Activated naive CD8-positive, alpha-beta T cell treated with anti-CD3 and anti-CD28 coated beads, Interleukin-2, amount 50 U/mL, for 16 hours (primary cell): ENCODE measurements around the gene PSMD12.
"Not testable (repeated sequence)": the region's sequence is repeated elsewhere in the genome, so short reads cannot be mapped to it uniquely, and the experiment has no call there.

Experiments
- DNase-seq: peaks from one replicate; pipeline ENCODE4 v3.0.0-alpha.2; 2020; ENCODE audit warnings: low read depth, low spot score

Gene PSMD12

DNA sequence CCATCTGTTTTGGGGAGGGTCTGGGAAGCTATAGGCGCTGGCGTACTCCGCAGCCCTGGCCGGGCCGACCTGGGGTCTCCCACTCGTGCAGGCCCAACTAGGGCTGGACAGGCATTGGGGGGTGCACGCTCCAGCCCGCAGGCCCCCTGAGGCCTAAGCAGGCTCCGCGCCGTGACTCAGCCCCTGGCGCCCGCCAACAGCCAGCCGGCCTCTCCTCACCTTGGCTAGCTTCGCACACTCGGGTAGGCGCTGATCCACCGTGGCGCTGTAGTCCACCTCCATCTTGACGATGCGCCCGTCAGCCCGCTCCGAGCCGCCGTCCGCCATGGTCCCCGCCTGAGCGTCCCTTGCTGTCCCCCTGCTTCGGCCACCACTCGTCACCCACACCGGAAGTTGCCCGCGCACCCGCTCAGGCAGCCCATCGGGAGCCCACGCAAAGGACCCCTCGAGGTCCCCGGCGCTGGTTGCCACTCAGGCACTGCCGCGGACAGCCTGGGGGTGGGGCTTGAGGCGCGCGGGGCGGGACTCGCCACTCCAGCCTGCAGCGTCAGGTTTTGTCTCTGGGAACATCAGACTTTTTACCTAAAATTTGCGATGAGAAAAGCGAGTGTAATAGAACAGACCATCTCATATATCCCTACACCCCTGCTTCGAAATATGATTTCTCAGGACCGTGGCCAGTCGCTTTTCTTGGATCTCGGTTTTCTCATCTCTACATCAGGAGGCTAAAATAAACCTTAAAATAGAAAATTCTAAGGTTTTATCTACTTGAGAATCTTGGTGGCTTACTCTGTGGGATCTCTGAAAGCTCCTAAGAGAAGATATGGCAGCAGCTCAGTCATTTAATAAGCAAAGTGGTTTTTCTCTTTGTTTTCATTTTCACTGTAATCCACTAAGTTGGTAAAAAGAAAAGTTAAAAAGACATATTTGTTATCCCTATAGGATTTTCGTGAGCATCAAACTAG, at the start of gene PSMD12:
PSMD12 (minus strand) TSS at position 385 of the 965 bp plus-strand sequence; CDS start at position 327, 58 bp downstream.
- peak; percentile 87 for DNase-seq

DNA sequence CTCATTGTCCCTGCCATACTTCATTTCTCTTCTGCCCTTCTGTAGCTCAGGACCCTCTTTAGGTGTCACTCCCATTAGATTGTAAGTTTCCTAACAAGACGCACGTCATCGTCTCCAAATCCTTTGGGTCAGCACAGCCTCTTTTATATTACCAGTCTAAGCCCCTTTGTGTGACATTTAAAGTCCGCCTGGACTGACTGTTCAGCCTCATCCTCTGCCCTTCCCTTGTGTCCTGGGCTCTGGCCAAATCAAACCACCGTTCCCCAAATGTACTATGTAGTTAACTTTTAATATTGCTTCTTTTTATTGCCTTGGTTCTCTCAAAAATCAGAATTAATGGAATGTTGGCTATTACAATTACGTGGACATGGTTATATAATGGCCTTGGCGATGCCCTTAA, 48.9 kb upstream of the PSMD12 start:
- DNase-seq, result no peak

DNA sequence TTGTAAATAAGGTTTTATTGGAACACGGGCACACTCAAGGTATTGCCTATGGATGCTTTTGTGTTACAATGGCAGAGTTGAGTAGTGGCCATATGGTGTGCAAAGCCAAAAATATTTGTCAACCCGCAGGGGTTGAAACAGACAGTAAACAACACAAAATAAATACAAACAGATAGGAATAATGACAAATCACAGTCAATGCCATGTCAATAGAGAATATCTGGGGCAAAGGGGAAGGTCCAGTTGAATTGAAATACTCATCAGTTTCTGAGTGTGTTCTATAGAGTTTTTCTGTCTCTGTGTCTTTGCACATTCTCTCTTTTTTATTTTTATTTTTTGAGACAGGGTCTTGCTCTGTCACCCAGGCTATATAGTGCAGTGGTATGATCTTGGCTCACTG, 48.2 kb upstream of the PSMD12 start:
- DNase-seq, result no peak

DNA sequence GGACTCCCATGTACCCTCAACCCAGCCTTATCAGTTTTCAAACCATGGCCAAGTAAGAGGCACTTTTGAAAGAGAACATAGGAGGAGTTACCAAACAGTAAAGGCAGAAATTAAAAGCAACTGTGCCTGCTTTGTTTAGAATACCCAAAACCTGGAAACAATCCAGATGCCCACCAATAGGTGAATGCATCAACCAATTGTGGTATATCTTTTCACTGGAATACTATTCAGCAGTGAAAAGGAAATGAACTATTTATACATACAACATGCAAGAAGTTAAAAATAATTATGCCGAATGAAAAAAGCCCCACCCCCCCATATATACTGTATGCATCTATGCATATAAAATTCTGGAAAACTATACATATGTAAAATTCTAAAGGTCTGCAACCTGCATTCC, 47.8 kb upstream of the PSMD12 start:
- DNase-seq, result no peak

DNA sequence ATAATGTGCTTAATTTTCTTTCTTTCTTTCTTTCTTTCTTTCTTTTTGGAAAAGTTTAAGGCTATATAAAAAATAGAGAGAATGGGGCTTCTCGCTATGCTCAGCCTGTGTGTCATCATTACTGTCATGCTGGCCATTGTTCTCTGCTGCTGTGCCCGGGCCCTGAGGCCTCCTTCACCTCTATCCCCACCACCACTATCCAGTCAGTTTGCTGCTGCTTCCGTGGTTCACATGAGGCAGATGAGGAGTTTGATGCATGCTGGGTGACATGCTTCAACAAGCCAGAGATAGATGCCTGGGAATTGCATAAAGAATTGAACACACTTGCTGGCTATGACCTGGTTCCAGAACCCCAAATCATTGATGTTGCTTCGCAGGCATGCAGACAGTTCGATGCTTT, 47.0 kb upstream of the PSMD12 start:
- DNase-seq, result no peak

DNA sequence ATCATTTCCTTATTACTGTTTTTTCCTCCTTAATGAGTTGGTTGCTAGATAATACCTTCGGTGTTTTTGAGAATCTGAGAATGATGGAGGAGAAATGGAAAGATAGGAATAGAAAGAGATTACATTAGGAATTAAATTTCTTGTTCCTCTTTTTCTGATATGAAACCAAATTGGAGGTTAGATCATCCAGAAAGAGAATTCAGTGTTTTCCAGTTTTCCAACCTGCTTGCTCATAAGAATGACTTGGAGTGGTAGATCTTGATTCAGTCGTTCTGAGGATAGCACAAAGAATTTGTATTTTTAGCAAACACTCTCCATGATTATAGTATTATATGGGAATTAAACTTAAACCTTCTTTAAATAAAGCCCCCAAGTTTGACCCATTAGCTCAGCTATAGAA, 46.6 kb upstream of the PSMD12 start:
- no peak for DNase-seq

DNA sequence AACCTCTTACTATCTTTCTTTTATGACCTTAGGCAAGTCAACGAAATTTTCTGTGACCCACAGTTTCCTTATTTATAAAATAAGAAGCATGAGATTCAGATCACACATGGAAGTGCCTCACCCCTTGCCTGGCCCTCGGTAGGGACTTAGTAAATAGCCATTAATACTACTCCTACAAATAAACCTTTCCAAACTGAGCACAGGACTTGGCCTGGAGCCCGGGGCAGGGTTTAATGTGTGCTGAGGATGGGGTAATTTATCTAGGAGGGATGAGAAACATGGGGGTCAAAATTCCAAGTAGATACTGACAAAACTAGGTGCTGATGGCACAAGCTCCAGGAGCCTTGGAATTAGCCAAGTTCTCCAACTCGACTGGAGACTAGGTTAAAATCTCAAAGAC, 45.7 kb upstream of the PSMD12 start:
- DNase-seq, result no peak

DNA sequence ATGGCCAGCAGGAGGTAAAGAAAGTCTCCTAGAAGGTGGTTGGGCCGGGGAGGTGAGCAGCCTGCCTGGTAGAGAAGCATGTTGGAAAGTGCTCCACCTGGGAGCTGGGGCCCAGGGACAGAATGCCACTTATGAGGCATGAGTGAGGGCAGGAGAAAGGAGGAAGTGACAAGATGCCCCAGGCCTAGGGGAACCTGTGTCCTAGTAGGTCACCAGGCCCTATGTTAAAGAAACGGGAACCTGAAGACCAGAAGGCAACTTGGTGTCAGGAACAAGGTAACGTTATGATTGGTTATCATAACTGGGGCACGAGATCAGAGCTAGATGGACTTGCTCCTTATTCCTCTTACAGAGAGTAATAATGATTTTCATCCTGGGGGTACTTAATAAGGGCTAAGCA, 45.0 kb upstream of the PSMD12 start:
- no peak for DNase-seq

DNA sequence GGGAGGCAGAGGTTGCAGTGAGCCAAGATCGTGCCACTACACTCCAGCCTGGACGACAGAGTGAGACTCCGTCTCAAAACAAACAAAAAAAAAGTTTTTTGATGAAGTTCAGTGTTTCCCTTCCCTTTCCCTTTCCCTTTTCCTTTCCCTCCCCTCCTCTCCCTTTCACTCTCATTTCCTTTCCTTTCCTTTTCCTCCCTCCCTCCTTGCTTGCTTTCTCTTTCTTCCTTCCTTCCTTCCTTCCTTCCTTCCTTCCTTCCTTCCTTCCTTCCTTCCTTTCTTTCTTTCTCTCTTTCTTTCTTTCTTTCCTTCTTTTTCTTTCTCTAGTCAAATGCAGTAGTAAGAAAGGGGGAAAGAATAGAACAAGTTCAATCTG, 42.1 kb upstream of the PSMD12 start:
- not testable (repeated sequence) for DNase-seq

DNA sequence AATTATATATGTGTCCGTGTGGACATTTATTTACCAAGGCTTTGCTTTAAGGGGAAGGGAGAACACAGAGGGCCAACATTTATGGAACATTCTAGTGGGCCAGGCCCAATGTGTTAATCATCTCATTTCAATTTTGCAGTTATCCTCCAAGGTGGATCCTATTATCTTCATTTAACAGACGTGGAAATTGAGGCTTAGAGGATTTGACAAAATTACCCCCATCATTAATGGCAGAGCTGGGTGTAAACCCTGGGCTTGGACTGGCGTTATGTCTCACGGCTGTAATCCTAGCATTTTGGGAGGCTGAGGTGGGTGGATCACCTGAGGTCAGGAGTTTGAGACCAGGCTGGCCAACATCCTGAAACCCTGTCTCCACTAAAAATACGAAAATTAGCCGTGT, 37.1 kb upstream of the PSMD12 start:
- DNase-seq, result no peak

DNA sequence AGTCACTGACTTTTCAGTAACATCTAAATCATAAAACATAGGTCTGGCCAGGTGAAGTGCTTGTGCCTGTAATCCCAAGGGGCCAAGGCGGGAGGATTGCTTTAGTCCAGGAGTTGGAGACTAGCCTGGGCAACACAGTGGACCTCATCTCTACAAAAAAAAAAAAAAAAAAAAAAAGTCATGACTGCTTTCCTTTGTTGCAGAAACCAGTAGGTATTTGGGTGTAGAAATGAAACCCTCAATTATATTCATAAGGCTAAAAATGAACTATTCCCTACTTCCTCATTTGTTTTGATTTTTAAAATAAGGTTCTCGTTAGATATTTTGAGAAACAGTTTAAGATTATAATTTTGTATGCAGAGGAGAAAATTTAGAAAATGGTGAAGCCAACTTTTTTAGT, 36.7 kb upstream of the PSMD12 start:
- DNase-seq, result no peak

DNA sequence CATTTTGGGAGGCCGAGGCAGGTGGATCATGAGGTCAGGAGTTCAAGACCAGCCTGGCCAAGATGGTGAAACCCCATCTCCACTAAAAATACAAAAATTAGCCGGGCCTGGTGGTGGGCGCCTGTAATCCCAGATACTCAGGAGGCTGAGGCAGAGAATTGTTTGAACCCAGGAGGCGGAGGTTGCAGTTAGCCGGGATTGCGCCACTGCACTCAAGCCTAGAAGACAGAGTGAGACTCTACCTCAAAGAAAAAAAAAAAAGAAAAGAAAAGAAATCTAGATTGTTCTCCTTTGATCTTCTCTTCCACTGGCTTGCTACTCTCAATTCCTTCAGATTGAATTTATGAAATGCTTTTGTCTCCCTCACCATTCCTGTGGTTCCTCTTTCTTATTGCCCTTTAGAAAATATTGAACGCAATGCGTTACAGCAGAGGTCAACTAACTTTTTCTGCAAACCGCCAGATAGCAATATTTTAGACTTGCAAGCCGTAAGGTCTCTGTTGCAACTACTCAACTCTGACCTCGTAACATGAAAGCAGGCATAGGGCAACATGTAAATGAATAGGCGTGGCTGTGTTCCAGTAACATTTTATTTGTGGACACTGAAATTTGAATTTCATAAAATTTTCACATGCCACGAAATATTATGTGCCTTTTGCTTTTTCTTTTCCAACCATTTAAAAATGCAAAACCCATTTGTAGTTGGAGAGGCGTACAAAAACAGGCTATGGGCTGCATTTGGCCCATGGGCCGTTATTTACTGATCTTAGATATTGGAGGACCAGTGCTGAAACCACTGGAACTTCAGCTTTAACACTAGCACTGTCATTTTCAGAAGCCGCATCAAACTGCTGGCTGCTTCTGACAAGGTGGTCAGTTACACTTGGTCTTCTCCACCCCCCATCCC, 35.5 kb upstream of the PSMD12 start:
- DNase-seq, result no peak

DNA sequence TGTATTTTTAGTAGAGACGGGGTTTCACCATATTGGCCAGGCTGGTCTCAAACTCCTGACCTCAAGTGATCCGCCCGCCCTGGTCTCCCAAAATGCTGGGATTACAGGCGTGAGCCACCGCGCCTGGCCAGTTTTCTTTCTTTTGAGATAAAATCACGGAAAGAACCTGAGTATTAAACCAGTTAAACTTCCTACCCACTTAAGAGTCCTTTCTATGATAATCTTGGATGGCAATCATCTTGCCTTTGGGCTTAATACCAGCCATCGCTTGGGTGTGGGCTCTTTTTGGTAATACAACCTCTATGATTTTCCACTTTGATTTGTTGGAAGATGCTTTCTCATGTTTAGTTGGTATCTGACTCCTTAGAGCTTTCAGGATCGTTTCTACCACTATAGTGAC, 34.7 kb upstream of the PSMD12 start:
- DNase-seq, result no peak

DNA sequence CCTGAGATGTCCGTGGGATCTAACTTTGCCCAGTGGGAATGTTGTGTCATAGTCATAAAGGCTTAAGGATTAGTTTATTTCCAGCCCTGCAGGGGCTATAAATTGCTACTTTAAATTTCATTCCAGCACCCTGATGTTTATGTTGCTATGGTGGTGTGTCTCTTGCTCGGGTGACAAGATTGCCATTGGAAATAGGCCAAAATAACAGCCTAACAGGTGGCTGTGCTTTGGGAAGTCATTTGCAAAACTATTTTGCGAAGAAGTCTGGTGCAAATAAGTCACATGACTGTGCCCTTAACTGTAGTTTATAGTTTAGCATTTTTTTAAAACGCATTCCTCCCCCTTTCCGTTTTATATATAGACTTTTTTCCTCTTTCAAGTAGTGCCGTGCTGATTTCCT, 33.8 kb upstream of the PSMD12 start:
- no peak for DNase-seq

DNA sequence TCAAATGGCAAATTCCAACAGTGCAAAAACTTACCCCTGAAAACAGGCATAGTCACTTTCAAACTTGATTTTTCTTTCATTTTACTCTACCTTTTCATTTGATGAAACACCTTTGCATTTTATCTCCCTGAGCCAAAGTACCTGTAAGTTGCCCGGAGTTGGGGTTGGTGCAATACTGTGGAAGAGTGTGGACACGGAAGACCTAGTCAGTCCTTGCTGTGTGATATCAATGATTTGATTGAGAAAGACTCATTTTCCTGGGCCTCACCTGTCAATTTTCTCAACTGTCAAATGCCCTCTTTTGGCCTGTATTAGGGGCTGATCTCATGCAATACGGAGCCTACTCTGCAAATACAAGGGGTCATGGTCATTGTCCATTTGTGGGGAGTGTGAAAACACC, 33.3 kb upstream of the PSMD12 start:
- no peak for DNase-seq

DNA sequence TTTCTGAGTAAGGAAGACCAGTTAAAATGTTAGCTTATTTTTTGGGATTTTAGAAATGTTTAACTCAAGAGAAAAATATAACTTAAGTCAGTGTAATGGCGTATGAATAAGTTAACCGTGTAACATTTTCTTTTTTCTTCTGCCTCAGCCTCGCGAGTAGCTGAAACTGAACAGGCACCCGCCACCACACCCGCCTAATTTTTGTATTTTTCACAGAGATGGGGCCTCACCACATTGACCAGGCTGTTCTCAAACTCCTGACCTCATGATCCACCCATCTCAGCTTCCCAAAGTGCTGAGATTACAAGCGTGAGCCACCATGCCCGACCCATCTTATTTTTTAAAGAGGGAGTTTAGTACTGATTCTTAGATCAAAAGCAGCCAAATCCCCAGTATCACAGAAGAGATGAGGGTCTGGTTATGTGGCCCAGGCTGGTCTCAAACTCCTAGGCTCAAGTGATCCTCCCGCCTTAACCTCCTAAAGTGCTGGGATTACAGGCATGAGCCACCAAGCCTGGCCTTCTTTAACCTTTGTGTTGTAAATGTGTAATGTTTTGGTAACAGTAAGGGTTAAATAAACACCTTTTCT, 27.5 kb upstream of the PSMD12 start:
- DNase-seq, result no peak

DNA sequence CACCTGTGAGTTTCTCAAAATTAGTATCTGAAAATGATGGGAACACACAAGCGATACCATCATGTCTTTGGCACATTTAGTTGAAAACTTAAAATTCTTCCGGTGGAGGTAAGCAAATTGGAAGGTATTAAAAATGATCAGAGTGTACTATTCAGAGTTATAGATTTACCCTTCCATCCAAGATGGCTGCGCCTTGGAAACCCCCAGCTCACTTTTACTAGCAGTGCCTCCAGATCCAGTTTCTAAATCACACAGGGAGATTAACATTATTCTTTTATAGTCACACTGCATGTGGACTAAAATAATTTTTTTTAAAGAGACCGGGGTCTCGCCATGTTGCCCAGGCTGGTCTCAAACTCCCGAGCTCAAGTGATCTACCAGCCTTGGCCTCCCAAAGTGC, 25.7 kb upstream of the PSMD12 start:
- no peak for DNase-seq

DNA sequence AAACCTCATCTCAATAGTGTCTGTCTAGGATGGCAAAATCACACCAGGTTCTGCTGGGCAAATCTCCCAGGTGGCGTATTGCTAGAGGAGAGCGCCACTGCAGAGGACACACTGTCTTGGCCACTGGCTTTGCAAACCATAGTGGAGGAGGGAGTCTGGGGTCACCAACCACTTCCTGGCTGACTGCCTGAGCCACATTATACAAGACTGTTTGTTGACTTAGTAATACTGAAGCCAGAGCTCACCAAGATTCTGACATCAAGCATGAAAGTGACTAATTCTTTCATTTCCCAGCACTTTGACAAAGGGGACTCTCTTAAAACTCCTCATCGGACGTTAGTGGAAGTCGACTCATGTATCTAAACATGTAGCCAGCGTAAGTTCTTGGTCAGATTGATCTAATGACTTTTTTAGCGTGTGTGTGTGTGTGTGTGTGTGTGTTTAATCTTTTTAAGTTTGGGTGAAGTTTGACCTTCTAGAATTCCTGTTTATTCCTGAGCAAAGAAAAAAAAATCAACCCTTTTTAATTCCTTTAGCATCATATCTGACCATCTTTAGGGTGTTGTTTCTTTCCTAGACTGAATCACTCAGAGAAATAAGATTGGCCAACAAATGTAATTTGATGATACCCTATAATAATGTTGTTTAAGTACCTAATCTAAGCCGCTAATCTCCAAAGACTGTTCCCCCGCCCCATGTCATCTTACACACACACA, 24.4 kb upstream of the PSMD12 start:
- peak; percentile 22 for DNase-seq

DNA sequence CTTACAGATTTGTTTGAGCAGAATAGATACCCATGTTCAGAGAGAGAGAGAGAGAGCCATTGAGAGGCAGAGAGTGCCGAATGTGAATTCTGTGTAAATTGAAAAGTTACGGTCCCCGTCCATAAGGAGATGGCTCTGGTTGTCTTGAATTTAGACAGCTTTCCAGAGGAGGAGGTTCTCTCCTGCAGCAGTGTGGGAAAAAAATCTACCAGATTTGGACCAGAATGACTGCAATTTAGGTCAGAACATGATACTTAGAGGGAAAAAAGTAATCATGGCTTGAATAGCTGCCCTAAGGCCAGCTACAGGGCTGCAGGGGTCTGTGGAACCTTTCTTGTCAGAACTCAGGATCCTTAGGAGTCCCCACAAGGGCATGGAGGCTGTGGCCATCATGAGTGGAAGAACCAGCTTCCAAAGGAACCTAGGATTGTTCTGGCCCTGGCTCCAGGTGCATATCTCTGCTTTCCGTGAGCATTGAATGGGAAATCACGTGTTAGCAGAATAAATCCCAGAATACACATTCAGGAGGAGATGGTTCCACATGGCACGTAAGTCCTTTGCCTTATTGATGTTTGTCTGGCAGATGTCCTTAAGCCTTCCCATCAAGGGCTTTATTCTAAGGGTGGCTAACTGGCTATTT, 23.7 kb upstream of the PSMD12 start:
- DNase-seq, result no peak

DNA sequence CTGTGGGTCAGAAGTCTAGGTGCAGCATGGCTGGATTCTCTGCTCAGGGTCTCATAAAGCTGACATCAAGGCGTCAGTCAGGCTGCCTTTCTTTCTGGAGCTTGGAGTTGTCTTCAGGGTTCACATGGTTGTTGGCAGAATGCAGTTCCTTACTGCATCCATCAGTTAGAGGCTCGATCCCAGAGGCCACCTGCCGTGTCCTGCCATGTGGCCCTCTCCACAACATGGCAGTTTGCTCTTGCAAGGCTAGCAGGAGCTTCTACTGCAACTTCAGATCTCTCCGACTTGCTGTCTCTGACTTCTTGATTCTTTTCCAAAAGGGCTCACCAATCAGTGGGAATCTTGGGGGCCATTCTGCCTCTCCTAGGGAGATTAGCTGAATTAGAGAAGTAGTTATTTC, 22.6 kb upstream of the PSMD12 start:
- DNase-seq, result no peak

DNA sequence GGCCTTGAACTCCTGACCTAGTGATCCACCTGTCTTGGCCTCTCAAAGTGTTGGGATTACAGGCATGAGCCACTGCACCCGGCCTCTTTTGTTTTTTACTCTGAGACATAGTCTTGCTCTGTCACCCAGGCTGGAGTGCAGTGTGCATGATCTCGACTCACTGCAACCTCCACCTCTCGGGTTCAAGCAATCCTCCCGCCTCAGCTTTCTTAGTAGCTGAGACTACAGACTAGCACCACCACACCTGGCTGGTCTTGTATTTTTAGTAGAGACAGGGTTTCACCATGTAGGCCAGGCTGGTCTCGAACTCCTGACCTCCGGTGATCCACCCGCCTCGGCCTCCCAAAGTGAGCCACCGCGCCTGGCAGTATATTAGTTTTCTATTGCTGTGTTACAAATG, 22.2 kb upstream of the PSMD12 start:
- not testable (repeated sequence) for DNase-seq
